Activated T-cell treated with anti-CD3 and anti-CD28 coated beads for 1 hour (primary cell): Measurements from ENCODE around the gene GCNT2.
"Not testable (repeated sequence)": the region's sequence is repeated elsewhere in the genome, so short reads cannot be mapped to it uniquely, and the experiment has no call there.

Source experiments
- DNase-seq: peaks from one replicate; pipeline ENCODE4 v3.0.0-alpha.2; 2020; ENCODE audit warnings: low read depth

GCNT2 gene

DNA sequence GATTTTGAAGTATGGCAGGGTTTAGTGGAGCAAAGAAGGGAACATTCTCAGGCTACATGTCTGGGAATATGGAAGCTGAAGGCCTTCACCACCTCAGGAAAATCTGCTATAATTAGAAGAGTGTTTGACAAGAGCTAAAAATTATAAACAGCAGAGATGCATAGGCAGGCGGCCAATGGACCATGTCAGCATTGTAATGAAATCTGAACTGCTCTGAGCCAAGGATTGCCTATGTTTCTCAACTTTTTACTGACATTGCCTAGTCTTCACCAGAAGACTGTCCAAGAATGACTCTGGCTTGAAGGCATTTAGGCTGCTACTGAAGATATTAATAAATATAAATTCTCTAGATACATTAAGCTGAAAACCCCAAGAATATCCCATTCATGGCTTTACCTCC is 89.1 kb downstream of the GCNT2 start:
- no peak for DNase-seq

GRCh38 chr6:10612161-10612560 is 91.0 kb downstream of the GCNT2 start:
- no peak for DNase-seq

DNA sequence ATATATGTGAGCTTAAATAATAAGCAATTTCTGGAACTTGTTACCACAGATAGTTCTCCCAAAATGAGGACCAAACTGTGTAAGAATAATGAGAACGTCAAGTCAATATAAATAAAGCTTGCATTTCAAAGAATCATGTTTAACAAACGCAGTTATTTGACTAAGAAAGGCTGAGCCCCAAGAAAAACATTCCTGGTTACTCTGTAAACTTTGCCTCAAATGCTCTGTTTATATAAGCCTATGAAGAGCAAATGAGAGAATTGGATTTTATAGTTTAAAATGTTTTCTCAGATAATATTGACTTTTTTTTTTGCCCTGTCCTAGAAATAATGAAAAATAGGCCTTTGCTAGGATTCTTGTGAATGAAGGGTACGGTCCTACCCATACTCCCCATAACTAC is 91.9 kb downstream of the GCNT2 start:
- no peak for DNase-seq

GRCh38 chr6:10613723-10614122 is 92.6 kb downstream of the GCNT2 start:
- DNase-seq = no peak

- DNase-seq = no peak
These were observed 94.5 kb downstream of the GCNT2 start for GRCh38 chr6:10615675-10616074.

DNA sequence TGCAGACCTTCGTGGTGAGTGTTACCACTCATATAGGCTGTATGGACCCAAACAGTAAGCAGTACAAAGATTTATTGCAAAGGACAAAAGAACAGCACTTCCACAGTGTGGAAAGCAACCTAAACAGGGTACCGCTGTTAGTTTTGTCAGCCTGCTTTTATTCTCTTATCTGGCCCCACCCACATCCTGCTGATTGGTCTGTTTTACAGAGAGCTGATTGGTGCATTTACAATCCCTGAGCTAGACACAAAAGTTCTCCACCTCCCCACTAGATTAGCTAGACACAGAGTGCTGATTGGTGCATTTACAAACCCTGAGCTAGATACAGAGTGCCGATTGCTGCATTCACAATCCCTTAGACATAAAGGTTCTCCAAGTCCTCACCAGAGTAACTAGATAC is 95.1 kb downstream of the GCNT2 start:
- not testable (repeated sequence) for DNase-seq

GRCh38 chr6:10617008-10617696 is 96.0 kb downstream of the GCNT2 start:
- DNase-seq = no peak

DNA sequence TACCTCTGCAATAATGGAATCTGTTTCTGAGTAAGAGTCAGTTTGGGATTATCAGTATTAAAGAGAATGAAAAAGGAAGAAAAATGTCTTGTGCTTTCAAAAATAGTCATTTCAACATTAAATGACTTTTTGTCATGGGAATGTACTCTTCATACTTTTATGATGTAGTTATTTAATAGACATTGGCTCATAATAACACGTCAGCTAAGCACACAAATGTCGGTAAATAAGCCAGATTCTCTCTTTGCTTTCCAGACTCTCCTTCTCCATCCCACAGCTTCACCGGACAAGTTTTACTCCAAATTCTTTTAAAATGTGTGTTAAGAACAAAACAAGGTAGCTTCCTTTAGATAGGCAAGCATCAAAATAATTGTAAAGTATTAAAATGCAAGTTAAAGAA is 97.3 kb downstream of the GCNT2 start:
- DNase-seq = no peak

- no peak for DNase-seq
These were observed 100.1 kb downstream of the GCNT2 start for GRCh38 chr6:10621213-10621612.

DNA sequence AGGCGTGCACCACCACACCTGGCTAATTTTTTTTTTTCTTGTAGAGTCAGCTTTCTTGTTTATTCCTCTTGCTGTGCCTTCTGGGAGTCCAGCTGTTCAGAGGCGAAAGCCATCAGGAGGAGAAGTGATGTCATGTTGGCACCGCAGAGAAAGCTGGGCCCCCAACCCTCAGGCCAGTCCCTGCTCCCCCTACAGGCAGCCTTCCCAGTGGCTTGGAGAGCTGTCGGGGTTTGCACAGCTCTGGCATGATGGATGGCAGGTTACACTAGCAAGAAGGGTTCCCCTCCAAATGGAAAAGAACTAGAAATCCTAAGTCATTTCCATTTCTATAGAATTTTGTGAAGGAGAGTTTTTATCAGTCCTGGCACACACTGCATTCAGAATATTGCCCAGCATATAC is 100.7 kb downstream of the GCNT2 start:
- DNase-seq = no peak

GRCh38 chr6:10624836-10625235 is 103.7 kb downstream of the GCNT2 start:
- no peak for DNase-seq

DNA sequence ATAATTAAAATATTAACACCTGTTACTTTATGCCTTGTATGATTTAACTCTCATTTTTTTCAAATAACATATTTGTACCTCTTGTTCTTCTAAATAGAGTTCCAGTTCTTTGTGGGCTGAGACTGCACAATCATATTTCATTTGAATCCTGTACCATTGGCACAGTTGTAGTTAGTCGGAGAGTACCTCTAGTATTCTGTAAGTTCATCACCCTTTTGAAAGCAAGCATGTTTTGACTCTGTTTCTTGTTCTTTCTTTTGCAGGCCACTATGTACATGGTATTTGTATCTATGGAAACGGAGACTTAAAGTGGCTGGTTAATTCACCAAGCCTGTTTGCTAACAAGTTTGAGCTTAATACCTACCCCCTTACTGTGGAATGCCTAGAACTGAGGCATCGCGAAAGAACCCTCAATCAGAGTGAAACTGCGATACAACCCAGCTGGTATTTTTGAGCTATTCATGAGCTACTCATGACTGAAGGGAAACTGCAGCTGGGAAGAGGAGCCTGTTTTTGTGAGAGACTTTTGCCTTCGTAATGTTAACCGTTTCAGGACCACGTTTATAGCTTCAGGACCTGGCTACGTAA is 105.1 kb downstream of the GCNT2 start:
- DNase-seq = no peak

DNA sequence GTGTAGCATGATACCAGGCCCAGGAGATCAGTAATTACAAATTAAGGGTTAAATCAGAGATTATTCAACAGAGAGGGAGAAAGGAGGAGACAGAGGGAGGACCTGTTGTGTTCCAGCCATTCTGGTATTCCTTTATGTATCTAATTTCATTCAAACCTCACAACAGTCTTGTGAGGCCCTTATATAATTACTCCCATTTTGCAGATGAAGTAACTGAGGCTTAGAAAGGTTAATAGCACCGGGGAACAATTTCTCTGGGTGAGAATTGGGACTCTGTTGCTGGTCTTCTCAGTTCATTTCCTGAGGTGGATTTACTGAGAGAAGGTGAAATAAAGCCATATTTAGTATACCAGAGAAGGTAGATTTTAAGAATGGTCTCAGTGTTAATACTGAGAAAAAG is 106.6 kb downstream of the GCNT2 start:
- DNase-seq = no peak

GRCh38 chr6:10630178-10630577 is 109.0 kb downstream of the GCNT2 start:
- DNase-seq = no peak

DNA sequence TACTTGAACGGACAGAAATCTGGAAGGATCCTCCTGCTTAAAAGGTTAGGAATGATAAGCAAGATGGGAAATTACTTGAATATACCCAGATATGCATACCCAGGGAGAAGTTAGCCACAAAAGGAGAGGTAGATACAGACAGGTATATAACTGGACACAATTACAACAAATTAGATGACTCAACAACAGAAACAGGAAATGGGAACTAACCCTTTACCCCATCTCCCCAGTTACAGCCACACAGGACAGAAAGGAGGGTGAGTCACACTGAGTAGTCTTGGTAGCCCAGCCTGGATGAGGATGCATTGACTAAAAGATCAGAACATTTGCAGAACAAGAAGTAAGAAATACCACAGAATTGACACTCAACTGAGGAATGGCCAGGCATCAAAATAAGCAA is 112.1 kb downstream of the GCNT2 start:
- DNase-seq = no peak

DNA sequence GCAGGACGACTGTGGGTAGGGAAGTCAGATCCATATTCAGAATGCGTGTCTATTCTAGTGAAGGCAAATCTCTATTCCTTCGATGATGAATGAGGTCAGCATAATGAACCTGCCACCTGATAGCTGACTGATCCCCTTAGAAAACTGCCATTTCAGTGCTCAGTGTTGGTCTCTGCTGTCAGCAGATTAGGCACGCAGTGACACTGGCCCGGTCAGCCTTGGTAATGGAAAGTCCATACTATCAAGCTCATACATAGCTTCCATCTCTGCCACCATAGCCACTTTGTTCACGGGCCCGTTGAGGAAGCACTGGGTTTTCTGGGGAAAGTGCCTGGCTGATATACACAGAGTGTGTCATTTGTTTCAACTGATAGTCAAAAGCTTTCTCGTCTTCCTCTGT is 119.3 kb downstream of the GCNT2 start:
- DNase-seq = no peak

DNA sequence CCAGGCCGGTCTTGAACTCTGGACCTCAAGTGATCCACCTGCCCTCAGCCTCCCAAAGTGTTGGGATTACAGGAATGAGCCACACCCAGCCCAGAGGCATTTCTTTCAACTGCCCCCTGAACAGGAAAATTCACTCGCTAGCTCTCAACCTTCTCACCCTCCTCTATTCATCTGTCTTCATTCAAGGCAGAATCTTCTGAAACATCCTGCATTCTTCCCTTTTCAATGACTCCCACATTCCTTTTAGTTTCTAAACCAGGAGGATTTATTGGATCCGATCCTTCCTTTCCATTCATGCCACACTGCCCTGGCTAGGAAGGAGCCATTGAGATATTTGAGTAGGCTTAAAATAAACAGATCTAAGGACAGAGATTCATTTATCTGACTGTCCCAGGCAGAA is 120.4 kb downstream of the GCNT2 start:
- DNase-seq = no peak

DNA sequence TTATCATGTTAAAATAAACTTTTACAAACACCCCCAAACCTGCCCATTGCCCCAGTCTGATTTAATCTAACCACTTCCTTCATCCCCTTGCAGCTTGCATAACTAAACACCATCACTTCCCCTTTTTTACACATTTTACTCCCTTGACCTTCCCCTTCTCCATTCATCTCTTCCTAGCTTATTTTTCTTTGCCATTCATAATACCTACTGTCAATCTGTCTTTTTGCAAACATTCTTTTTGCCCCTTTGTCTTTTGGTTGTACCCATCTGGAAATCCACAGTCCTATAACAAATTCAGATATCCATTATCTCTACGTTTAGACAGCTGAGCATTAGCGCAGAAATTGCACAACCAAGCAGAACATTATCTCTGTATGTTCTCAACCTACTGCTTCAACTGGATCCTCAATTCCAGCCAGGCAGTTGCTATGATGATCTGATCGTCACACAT is 122.1 kb downstream of the GCNT2 start:
- no peak for DNase-seq

DNA sequence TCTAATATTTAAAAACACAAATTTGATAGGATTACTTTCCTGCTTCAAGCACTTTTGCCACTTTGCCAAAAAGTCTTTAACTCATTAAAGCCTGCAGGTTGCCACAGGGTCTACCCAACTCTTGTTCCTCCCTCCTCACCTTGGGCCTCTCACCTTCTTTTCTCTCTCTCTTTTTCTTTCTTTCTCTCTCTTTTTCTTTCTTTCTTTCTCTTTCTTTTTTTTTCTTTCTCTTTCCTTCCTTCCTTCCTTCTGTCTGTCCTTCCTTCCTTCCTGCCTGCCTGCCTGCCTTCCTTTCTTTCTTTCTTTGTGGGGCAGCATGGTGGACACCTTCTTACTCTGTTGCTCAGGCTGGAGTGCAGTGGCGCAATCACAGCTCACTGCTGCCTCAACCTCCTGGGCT is 123.1 kb downstream of the GCNT2 start:
- no peak for DNase-seq

- DNase-seq = no peak
These were observed 134.4 kb downstream of the GCNT2 start for GRCh38 chr6:10655508-10656055.

DNA sequence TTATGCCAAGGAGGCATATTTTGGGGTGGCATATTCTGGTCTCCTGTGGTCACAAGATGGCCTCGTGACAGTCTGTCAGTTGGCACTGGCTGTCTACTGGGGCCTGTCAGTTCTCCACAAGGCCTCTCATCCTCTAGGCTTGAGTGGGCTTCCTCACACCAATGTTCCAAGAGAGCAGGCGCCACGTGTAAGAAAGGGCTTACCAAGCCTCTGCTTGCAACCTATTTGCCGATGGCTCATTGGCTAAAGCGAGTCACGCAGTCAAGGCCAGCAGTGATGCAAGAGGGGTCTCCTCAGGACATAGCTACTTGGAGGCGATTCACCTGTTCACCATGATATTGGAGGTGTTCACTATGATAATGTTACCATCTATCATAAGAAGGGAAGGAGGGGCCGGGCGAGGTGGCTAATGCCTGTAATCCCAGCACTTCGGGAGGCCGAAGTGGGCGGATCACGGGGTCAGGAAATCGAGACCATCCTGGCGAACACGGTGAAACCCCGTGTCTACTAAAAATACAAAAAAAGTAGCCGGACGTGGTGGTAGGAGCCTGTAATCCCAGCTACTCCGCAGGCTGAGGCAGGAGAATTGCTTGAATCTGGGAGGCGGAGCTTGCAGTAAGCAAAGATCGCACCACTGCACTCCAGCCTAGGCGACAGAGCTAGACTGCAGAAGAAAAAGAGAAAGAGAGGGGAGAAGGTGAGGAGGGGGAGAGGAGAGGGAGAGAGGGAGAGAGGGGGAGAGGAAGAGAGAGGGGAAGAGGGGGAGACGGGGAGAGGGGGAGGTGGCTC is 138.0 kb downstream of the GCNT2 start:
- no peak for DNase-seq

GRCh38 chr6:10659699-10660348 is 138.7 kb downstream of the GCNT2 start:
- DNase-seq = no peak
